ENCODE results near the gene MUC3A. TPM values are rescaled to one million over a fixed set of nuclear protein-coding genes. Genes with fewer than 3 reads are reported as not detected.

MUC3A gene
- total and polyA plus RNA-seq, 2 of the 4 experiments (the other 2 are of a cell fraction) = 0.05 TPM; not detected in 1

DNA sequence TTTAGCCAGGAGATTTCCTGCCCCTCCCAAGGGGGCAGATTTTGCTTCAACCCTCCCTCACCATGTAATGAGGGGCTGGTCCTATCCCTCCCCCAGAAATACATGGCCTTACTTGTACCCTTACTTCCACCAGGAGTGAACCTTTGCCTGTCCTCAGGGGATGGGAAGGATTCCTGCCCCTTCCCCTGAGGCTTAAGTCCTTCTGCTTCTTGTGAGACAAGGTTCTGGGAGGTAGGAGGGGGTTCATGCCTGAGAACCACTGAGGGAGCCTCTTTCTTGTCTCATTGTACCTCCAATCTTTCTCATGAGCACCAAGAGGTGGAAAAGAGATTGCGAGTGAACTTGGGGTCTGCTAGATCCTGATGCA lies 19.5 kb upstream of the MUC3A start:
- Histone ChIP-seq H3K14ac (replicated peaks; ENCODE audit: low read depth, low read length) (no peak overlapping the region), H3K4me2 (ENCODE audit: low read depth, low read length) (no peak overlapping the region), H3K9ac (ENCODE audit: low read depth, low read length) (no peak overlapping the region), H3K4me3 (ENCODE audit: insufficient read depth, low read depth, low read length) (no peak overlapping the region), H3K36me3 (ENCODE audit: control insufficient read depth, insufficient read depth, low read length) (no peaks in the 10 kb centered on the region), H3K79me1 (ENCODE audit: low read depth in 1 of 2, low read length in 2 of 2) (no peaks in the 10 kb centered on the region), H3K27ac (ENCODE audit: insufficient read depth, low read length) (no peak overlapping the region), H2AK5ac (ENCODE audit: low read depth, low read length) (no peak overlapping the region), H4K5ac (ENCODE audit: low read depth, low read length) (no peak overlapping the region), H2BK20ac (ENCODE audit: low read depth, low read length) (no peak overlapping the region), H3K27me3 (ENCODE audit: control insufficient read depth, insufficient read depth, low read length) (peaks cover 9% of the 10 kb centered on the region), H2BK5ac (ENCODE audit: low read depth, low read length, poor library complexity, severe bottlenecking) (no peak overlapping the region), H3K56ac (ENCODE audit: extremely low read depth, insufficient read depth, low read length) (no peak overlapping the region), H2AFZ (replicated peaks; ENCODE audit: low read length, poor library complexity) (no peak overlapping the region), H3K23ac (ENCODE audit: low read depth, low read length) (no peak overlapping the region), H3K9me3 (ENCODE audit: control insufficient read depth, insufficient read depth, low read length) (peaks cover 2% of the 10 kb centered on the region; the same call in 1 of the 2 replicates), H4K20me1 (ENCODE audit: insufficient read depth, low read length) (no peaks in the 10 kb centered on the region), H2BK15ac (ENCODE audit: low read depth, low read length) (no peak overlapping the region), H4K8ac (ENCODE audit: low read depth in 2 of 2, low read length in 2 of 2) (no peak overlapping the region), H2BK120ac (ENCODE audit: low read depth, low read length) (no peak overlapping the region), H3K4me1 (ENCODE audit: control insufficient read depth, insufficient read depth, low read length) (no peaks in the 10 kb centered on the region), H3K9me1 (ENCODE audit: insufficient read depth, low read length) (no peaks in the 10 kb centered on the region), H2AK9ac (replicated peaks; ENCODE audit: low read depth, low read length, poor library complexity) (no peak overlapping the region), H4K91ac (ENCODE audit: insufficient read depth, low read depth, low read length) (no peak overlapping the region), H3K18ac (ENCODE audit: low read depth, low read length) (no peak overlapping the region), H3K4ac (ENCODE audit: low read depth, low read length) (no peak overlapping the region)
- in situ Hi-C loops (cut with MboI; ENCODE audit: low sequenced_read_pairs) (no loop called here), intact Hi-C loops (cut with micrococcal nuclease) (no loop called here), dilution Hi-C loops (cut with HindIII; ENCODE audit: low sequenced_read_pairs, unreplicated experiment) (no loop called here)
- DNase-seq (no peak), ATAC-seq (ENCODE audit: low read depth) (no peak)
- BruUV-seq (replicated peaks) = no TSS peak
- TF ChIP-seq NFE2L2 (IDR thresholded peaks at IDR 0.05; ENCODE audit: low read depth, low read length) = no peak
- TF ChIP-seq CEBPB (IDR thresholded peaks at IDR 0.05; ENCODE audit: low read depth, low read length) = no peak
- no peak for TF ChIP-seq RFX5 (IDR thresholded peaks at IDR 0.05; ENCODE audit: low read depth, low read length)
- no peak for TF ChIP-seq BHLHE40 (IDR thresholded peaks at IDR 0.05; ENCODE audit: low read depth, low read length)
- no peak for TF ChIP-seq MAFK (IDR thresholded peaks at IDR 0.05; ENCODE audit: low read depth, low read length)
- no peak for TF ChIP-seq CTCF (conservative IDR thresholded peaks at IDR 0.05; ENCODE audit: low read depth, low read length)
- no peak for TF ChIP-seq POLR2A (IDR thresholded peaks at IDR 0.05; ENCODE audit: low read depth, low read length)
- no peak for TF ChIP-seq RCOR1 (IDR thresholded peaks at IDR 0.05; ENCODE audit: insufficient replicate concordance, low read length)
- TF ChIP-seq, protein P1, sequence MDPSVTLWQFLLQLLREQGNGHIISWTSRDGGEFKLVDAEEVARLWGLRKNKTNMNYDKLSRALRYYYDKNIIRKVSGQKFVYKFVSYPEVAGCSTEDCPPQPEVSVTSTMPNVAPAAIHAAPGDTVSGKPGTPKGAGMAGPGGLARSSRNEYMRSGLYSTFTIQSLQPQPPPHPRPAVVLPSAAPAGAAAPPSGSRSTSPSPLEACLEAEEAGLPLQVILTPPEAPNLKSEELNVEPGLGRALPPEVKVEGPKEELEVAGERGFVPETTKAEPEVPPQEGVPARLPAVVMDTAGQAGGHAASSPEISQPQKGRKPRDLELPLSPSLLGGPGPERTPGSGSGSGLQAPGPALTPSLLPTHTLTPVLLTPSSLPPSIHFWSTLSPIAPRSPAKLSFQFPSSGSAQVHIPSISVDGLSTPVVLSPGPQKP (IDR thresholded peaks at IDR 0.05; ENCODE audit: borderline replicate concordance, low read depth, low read length) = no peak
- TF ChIP-seq, protein P2, sequence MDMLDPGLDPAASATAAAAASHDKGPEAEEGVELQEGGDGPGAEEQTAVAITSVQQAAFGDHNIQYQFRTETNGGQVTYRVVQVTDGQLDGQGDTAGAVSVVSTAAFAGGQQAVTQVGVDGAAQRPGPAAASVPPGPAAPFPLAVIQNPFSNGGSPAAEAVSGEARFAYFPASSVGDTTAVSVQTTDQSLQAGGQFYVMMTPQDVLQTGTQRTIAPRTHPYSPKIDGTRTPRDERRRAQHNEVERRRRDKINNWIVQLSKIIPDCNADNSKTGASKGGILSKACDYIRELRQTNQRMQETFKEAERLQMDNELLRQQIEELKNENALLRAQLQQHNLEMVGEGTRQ (IDR thresholded peaks at IDR 0.05; ENCODE audit: low read depth, low read length) = no peak
- WGBS, 2 experiments (ENCODE audit: extremely low coverage in 2 of 2, insufficient read length in 1 of 2) = no CpG with 5 or more reads among the region's 1 CpG
- POLR2A ChIA-PET (ENCODE audit: unreplicated experiment) = no interaction called here
- CTCF ChIA-PET = no interaction called here
